ENCODE data around the gene WHAMM.

Gene WHAMM

DNA sequence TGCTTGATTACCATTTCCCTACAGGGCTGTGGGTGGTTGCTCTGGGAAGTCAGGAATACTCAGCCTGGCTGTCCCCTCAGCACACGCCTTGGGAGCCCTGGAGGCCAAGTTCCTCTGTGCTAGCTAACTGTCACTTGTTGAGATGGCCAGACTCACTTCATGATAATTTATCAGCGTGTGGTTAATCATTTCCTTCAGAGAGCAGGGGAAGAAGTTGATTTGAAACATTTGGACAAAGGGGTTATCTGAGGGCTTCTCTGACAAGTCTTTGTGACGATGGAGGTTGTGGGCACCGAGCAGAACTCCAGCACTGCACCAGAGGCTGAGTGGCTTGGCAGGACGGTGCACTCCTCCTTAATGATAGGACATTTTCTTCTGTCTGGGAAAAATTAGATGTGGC, 61.9 kb downstream of the WHAMM start:
- no peak for DNase-seq

DNA sequence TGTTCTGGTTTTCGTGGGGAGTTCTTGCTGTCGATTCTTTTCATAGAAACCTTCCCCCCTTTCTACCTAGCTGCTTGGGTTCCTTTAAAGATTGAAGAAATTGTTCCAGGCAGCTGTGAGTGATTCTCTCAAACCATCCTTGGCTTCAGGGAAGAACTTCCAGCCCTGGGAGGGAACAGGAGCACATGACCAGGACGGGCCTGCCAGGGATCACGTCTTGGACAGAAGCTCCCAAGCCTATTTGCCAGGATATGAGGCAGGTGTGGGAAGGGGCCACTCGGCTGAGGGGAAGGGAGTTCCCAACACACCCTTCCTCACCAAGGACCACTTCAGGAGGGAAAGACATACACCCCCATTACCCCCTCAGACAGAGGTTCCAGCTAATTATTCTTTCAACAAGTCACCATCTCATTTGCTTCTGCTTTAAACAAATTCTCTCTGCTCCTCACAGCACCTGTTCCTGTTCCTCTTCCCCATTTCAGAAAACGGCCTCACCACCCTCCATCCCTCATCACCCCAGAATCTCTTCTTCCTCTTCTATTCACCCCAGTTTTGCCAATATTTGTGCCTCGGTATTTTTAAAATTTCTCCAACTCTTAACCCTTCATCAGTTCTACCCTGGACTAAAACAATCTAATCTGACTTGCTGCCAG, 62.5 kb downstream of the WHAMM start:
- DNase-seq: no peak

- DNase-seq: no peak
Observed at GRCh38 chr15:82873000-82873680, 63.7 kb downstream of the WHAMM start.

DNA sequence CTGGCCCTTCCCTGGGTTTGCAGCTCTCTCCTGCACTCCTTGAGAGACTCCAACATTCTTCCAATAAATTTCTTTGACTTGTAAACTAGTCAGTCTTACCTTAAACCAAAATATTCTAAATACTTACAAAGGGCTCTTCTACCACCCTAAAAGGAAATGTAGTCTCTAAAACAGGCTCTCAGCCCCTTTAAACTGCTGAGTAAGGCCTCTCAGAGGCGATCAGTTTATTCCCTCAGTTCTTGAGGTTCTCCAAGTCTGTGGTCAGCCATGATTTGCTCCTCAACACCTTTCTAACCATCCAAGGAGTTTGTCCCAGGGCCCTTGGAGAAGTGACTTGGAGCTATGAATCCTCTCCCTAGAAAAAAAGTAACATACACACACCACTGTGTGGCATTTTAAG, 64.8 kb downstream of the WHAMM start:
- DNase-seq: no peak

DNA sequence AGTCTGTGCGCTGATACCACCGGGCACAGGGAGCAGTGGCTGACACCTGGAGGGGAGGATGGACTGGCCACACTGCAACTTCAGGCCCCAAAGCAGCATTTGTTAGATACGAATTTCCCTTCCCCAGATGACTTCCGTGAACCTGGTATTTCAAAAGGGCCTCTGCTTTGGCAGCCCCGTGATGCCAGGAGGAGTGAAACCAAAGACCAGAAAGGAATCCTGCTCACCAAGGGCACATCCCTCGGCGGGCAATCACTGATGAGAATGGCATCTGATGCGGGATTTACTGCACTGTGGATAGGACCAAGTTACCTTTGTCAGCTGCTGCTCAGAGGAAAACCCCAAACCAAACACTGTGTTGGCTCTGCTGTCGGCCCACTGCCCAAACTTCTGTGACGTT, 65.5 kb downstream of the WHAMM start:
- DNase-seq: no peak

- DNase-seq: no peak
Observed at GRCh38 chr15:82875411-82876003, 66.1 kb downstream of the WHAMM start.

GRCh38 chr15:82877825-82878224, 68.4 kb downstream of the WHAMM start:
- no peak for DNase-seq

GRCh38 chr15:82878325-82878724, 68.9 kb downstream of the WHAMM start:
- no peak for DNase-seq

GRCh38 chr15:82880704-82881103, 71.3 kb downstream of the WHAMM start:
- no peak for DNase-seq

DNA sequence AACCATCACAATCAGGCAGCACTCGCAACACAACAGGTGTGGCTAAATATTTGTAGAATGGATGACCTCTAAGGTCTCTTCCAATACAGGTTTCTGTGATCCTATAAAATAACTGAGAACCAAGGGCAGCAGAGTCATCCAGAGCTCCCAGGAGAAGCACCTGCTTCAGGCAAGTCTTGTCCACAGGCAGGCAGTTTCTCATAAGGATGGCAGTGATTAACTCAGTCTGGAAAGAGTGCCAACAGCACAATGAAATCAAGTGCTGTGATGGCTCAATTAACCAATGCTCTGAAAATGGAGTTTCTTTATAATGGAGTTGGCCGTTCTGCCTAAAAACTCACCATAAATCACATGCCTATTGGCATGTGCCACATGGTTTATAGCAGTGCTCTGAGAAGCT, 72.3 kb downstream of the WHAMM start:
- no peak for DNase-seq

GRCh38 chr15:82882273-82882928, 73.0 kb downstream of the WHAMM start:
- DNase-seq: no peak

Measured in T-helper 1 cell (primary cell).